ENCODE results near the gene NKAIN2. TPM values are rescaled to one million over a fixed set of nuclear protein-coding genes. Genes with fewer than 3 reads are reported as not detected.
"Not testable (repeated sequence)": the region's sequence is repeated elsewhere in the genome, so short reads cannot be mapped to it uniquely, and the experiment has no call there.

Gene NKAIN2
- total RNA-seq, 2 donors from 2014 or later, result not detected

- Mint-ChIP-seq H3K4me3 (no peak overlapping the region), H3K4me1 (ENCODE audit: low read depth in 2 of 2) (no peaks in the 10 kb centered on the region)
- no peak for DNase-seq (ENCODE audit: low spot score)
Measured at GRCh38 chr6:124671324-124671723, 867.7 kb downstream of the NKAIN2 start.

GRCh38 chr6:124674042-124674441 lies 870.4 kb downstream of the NKAIN2 start:
- Mint-ChIP-seq H3K27me3 (no peaks in the 10 kb centered on the region), H3K4me3 (no peak overlapping the region), H3K9me3 (peaks cover 19% of the 10 kb centered on the region), H3K4me1 (ENCODE audit: low read depth in 2 of 2) (no peaks in the 10 kb centered on the region), H3K27ac (no peak overlapping the region), H3K36me3 (peaks cover 10% of the 10 kb centered on the region)
- no peak for ATAC-seq
- DNase-seq (ENCODE audit: low spot score), result no peak

More at GRCh38 chr6:124671324-124671723, 867.7 kb downstream of the NKAIN2 start:
- Mint-ChIP-seq H3K36me3 (no peaks in the 10 kb centered on the region), H3K27ac (no peak overlapping the region), H3K9me3 (peaks cover 18% of the 10 kb centered on the region), H3K27me3 (no peaks in the 10 kb centered on the region)
- no peak for ATAC-seq

- no peaks in the 10 kb centered on the region for H3K4me1 Mint-ChIP-seq (ENCODE audit: low read depth in 2 of 2)
- ATAC-seq, result no peak
- no peak for DNase-seq (ENCODE audit: low spot score)
- no peak overlapping the region for H3K27ac Mint-ChIP-seq
- peaks cover 12% of the 10 kb centered on the region for H3K9me3 Mint-ChIP-seq
- H3K36me3 Mint-ChIP-seq, result peaks cover 10% of the 10 kb centered on the region
- H3K4me3 Mint-ChIP-seq, result no peak overlapping the region
- H3K27me3 Mint-ChIP-seq, result no peaks in the 10 kb centered on the region
Measured at GRCh38 chr6:124676033-124676432, 872.4 kb downstream of the NKAIN2 start.

- Mint-ChIP-seq H3K36me3 (peaks cover 10% of the 10 kb centered on the region), H3K27ac (no peak overlapping the region), H3K27me3 (no peaks in the 10 kb centered on the region), H3K4me3 (no peak overlapping the region), H3K9me3 (peaks cover 14% of the 10 kb centered on the region), H3K4me1 (ENCODE audit: low read depth in 2 of 2) (no peaks in the 10 kb centered on the region)
- ATAC-seq (no peak), DNase-seq (ENCODE audit: low spot score) (no peak)
Measured at GRCh38 chr6:124677874-124678273, 874.2 kb downstream of the NKAIN2 start.

- no peak overlapping the region for H3K4me3 Mint-ChIP-seq
- H3K27me3 Mint-ChIP-seq, result no peaks in the 10 kb centered on the region
- no peak for ATAC-seq
- no peak overlapping the region for H3K27ac Mint-ChIP-seq
- H3K9me3 Mint-ChIP-seq, result peaks cover 18% of the 10 kb centered on the region
- no peaks in the 10 kb centered on the region for H3K4me1 Mint-ChIP-seq (ENCODE audit: low read depth in 2 of 2)
- no peak for DNase-seq (ENCODE audit: low spot score)
- peaks cover 10% of the 10 kb centered on the region for H3K36me3 Mint-ChIP-seq
Measured at GRCh38 chr6:124679387-124679786, 875.7 kb downstream of the NKAIN2 start.

- peaks cover 11% of the 10 kb centered on the region for H3K9me3 Mint-ChIP-seq
Measured at GRCh38 chr6:124682751-124683150, 879.1 kb downstream of the NKAIN2 start.

GRCh38 chr6:124683507-124683906 lies 879.8 kb downstream of the NKAIN2 start:
- DNase-seq (ENCODE audit: low spot score), result no peak
- H3K27me3 Mint-ChIP-seq, result no peaks in the 10 kb centered on the region
- no peak for ATAC-seq
- no peak overlapping the region for H3K4me3 Mint-ChIP-seq
- H3K4me1 Mint-ChIP-seq (ENCODE audit: low read depth in 2 of 2), result no peaks in the 10 kb centered on the region
- peaks cover 11% of the 10 kb centered on the region for H3K9me3 Mint-ChIP-seq
- H3K27ac Mint-ChIP-seq, result no peak overlapping the region
- peaks cover 4% of the 10 kb centered on the region for H3K36me3 Mint-ChIP-seq

More at GRCh38 chr6:124682751-124683150, 879.1 kb downstream of the NKAIN2 start:
- Mint-ChIP-seq H3K27me3 (no peaks in the 10 kb centered on the region), H3K4me1 (ENCODE audit: low read depth in 2 of 2) (no peaks in the 10 kb centered on the region), H3K36me3 (peaks cover 10% of the 10 kb centered on the region), H3K27ac (no peak overlapping the region), H3K4me3 (no peak overlapping the region)
- no peak for DNase-seq (ENCODE audit: low spot score)
- ATAC-seq, result no peak

- DNase-seq (ENCODE audit: low spot score) (no peak), ATAC-seq (no peak)
- Mint-ChIP-seq H3K4me3 (no peak overlapping the region), H3K27me3 (no peaks in the 10 kb centered on the region), H3K9me3 (peaks cover 12% of the 10 kb centered on the region), H3K4me1 (ENCODE audit: low read depth in 2 of 2) (no peaks in the 10 kb centered on the region), H3K36me3 (no peaks in the 10 kb centered on the region), H3K27ac (no peak overlapping the region)
Measured at GRCh38 chr6:124684621-124685020, 881.0 kb downstream of the NKAIN2 start.

GRCh38 chr6:124688369-124688768 lies 884.7 kb downstream of the NKAIN2 start:
- no peak overlapping the region for H3K27ac Mint-ChIP-seq
- no peaks in the 10 kb centered on the region for H3K4me1 Mint-ChIP-seq (ENCODE audit: low read depth in 2 of 2)
- DNase-seq (ENCODE audit: low spot score) (no peak), ATAC-seq (no peak)
- no peak overlapping the region for H3K4me3 Mint-ChIP-seq
- peaks cover 7% of the 10 kb centered on the region for H3K9me3 Mint-ChIP-seq
- H3K27me3 Mint-ChIP-seq, result no peaks in the 10 kb centered on the region
- H3K36me3 Mint-ChIP-seq, result no peaks in the 10 kb centered on the region

- H3K27ac Mint-ChIP-seq, result no peak overlapping the region
- no peak for ATAC-seq
- DNase-seq (ENCODE audit: low spot score), result no peak
- H3K27me3 Mint-ChIP-seq, result no peaks in the 10 kb centered on the region
- H3K4me3 Mint-ChIP-seq, result no peak overlapping the region
- peaks cover 6% of the 10 kb centered on the region for H3K9me3 Mint-ChIP-seq
- no peaks in the 10 kb centered on the region for H3K36me3 Mint-ChIP-seq
- no peaks in the 10 kb centered on the region for H3K4me1 Mint-ChIP-seq (ENCODE audit: low read depth in 2 of 2)
Measured at GRCh38 chr6:124694139-124694705, 890.6 kb downstream of the NKAIN2 start.

GRCh38 chr6:124699038-124699437 lies 895.4 kb downstream of the NKAIN2 start:
- H3K27ac Mint-ChIP-seq, result no peak overlapping the region

GRCh38 chr6:124703541-124703940 lies 899.9 kb downstream of the NKAIN2 start:
- Mint-ChIP-seq H3K27me3 (no peaks in the 10 kb centered on the region), H3K4me1 (ENCODE audit: low read depth in 2 of 2) (no peaks in the 10 kb centered on the region)
- ATAC-seq, result no peak

More at GRCh38 chr6:124699038-124699437, 895.4 kb downstream of the NKAIN2 start:
- no peak for ATAC-seq
- Mint-ChIP-seq H3K27me3 (no peaks in the 10 kb centered on the region), H3K9me3 (peaks cover 3% of the 10 kb centered on the region), H3K4me1 (ENCODE audit: low read depth in 2 of 2) (no peaks in the 10 kb centered on the region), H3K4me3 (no peak overlapping the region), H3K36me3 (no peaks in the 10 kb centered on the region)
- DNase-seq (ENCODE audit: low spot score), result no peak

GRCh38 chr6:124712532-124712931 lies 908.9 kb downstream of the NKAIN2 start:
- H3K4me3 Mint-ChIP-seq; H3K4me1 Mint-ChIP-seq (ENCODE audit: low read depth in 2 of 2); H3K36me3 Mint-ChIP-seq; H3K9me3 Mint-ChIP-seq; H3K27me3 Mint-ChIP-seq; ATAC-seq; DNase-seq (ENCODE audit: low spot score); H3K27ac Mint-ChIP-seq: not testable (repeated sequence)

More at GRCh38 chr6:124703541-124703940, 899.9 kb downstream of the NKAIN2 start:
- H3K9me3 Mint-ChIP-seq, result peaks cover 7% of the 10 kb centered on the region
- H3K4me3 Mint-ChIP-seq, result no peak overlapping the region
- H3K36me3 Mint-ChIP-seq, result no peaks in the 10 kb centered on the region
- H3K27ac Mint-ChIP-seq, result no peak overlapping the region
- DNase-seq (ENCODE audit: low spot score), result no peak

GRCh38 chr6:124714728-124715127 lies 911.1 kb downstream of the NKAIN2 start:
- H3K9me3 Mint-ChIP-seq, result peaks cover 7% of the 10 kb centered on the region
- H3K27me3 Mint-ChIP-seq, result no peaks in the 10 kb centered on the region
- no peak for DNase-seq (ENCODE audit: low spot score)
- H3K4me1 Mint-ChIP-seq (ENCODE audit: low read depth in 2 of 2), result no peaks in the 10 kb centered on the region
- ATAC-seq, result no peak
- H3K4me3 Mint-ChIP-seq, result no peak overlapping the region
- no peak overlapping the region for H3K27ac Mint-ChIP-seq
- no peaks in the 10 kb centered on the region for H3K36me3 Mint-ChIP-seq

- no peak for ATAC-seq
- no peaks in the 10 kb centered on the region for H3K36me3 Mint-ChIP-seq
- no peak overlapping the region for H3K4me3 Mint-ChIP-seq
- no peak for DNase-seq (ENCODE audit: low spot score)
- no peak overlapping the region for H3K27ac Mint-ChIP-seq
- H3K9me3 Mint-ChIP-seq, result peaks cover 8% of the 10 kb centered on the region
- no peaks in the 10 kb centered on the region for H3K27me3 Mint-ChIP-seq
- no peaks in the 10 kb centered on the region for H3K4me1 Mint-ChIP-seq (ENCODE audit: low read depth in 2 of 2)
Measured at GRCh38 chr6:124719913-124720312, 916.2 kb downstream of the NKAIN2 start.
